Karpas-422 (cell line): Measurements from ENCODE around the gene ADAM22. TPM values are rescaled to one million over a fixed set of nuclear protein-coding genes. Genes with fewer than 3 reads are reported as not detected.

ENCODE experiments used
- DNase-seq: peaks from one replicate; pipeline ENCODE4 v3.0.0-alpha.2; 2015
- H2AFZ ChIP-seq: fragments of 200-600 bp; sonication (generic); 2 replicates; pipeline ENCODE4 v1.6.1; 2014; ENCODE audit warnings: antibody characterized with exemption, low read length, mixed read lengths
- H3K27ac ChIP-seq: fragments of 200-600 bp; sonication (generic); 2 replicates; pipeline ENCODE4 v1.5.1; 2014; ENCODE audit warnings: mild to moderate bottlenecking, low read length, moderate library complexity
- H3K27me3 ChIP-seq: fragments of 200-600 bp; sonication (generic); 2 replicates; pipeline ENCODE4 v1.6.1; 2014; ENCODE audit warnings: low read length, mixed read lengths
- H3K36me3 ChIP-seq: fragments of 200-600 bp; sonication (generic); 2 replicates; pipeline ENCODE4 v1.6.1; 2014; ENCODE audit warnings: low read length, mixed read lengths; ENCODE audit not compliant: insufficient read depth
- H3K4me1 ChIP-seq: fragments of 200-600 bp; sonication (generic); 2 replicates; pipeline ENCODE4 v1.6.1; 2014; ENCODE audit warnings: mild to moderate bottlenecking, low read length, mixed read lengths
- H3K4me2 ChIP-seq: fragments of 200-600 bp; sonication (generic); 2 replicates; pipeline ENCODE4 v1.6.1; 2014; ENCODE audit warnings: low read length, low read depth, mild to moderate bottlenecking; ENCODE audit not compliant: poor library complexity, severe bottlenecking
- H3K4me3 ChIP-seq: fragments of 200-600 bp; sonication (generic); 2 replicates; pipeline ENCODE4 v1.5.1; 2014; ENCODE audit warnings: mild to moderate bottlenecking, antibody characterized with exemption, low read length, mixed read lengths
- H3K79me2 ChIP-seq: fragments of 200-600 bp; sonication (generic); 2 replicates; pipeline ENCODE4 v1.6.1; 2014; ENCODE audit warnings: mild to moderate bottlenecking, low read length, mixed read lengths
- H3K9ac ChIP-seq: fragments of 200-600 bp; sonication (generic); 2 replicates; pipeline ENCODE4 v1.6.0; 2014; ENCODE audit warnings: low read length
- H3K9me2 ChIP-seq: fragments of 200-600 bp; sonication (generic), shearing (Covaris generic); replicated peaks from 2 replicates; pipeline ENCODE4 v1.6.0; 2014; ENCODE audit warnings: mild to moderate bottlenecking, low read length, moderate library complexity; ENCODE audit not compliant: insufficient read depth
- H3K9me3 ChIP-seq: fragments of 300-700, 200-600 bp; sonication (generic); 2 replicates; pipeline ENCODE4 v1.6.1; 2014; ENCODE audit warnings: low read length, mixed read lengths
- H4K20me1 ChIP-seq: fragments of 200-600 bp; sonication (generic); 2 replicates; pipeline ENCODE4 v1.6.1; 2014; ENCODE audit warnings: mild to moderate bottlenecking, antibody characterized with exemption, low read length, low read depth; ENCODE audit not compliant: insufficient read depth
- total RNA-seq: library from RNA; depleted of rRNA; stranded (reverse); fragments of >200 nt; shearing (Covaris generic); gene quantifications from 2 replicates; pipeline ENCODE4 v1.2.3, GENCODE V29; 2014; ENCODE audit warnings: low replicate concordance

ADAM22 gene
- total RNA-seq, 1 experiment from 2014 or later = 6.1 TPM

DNA sequence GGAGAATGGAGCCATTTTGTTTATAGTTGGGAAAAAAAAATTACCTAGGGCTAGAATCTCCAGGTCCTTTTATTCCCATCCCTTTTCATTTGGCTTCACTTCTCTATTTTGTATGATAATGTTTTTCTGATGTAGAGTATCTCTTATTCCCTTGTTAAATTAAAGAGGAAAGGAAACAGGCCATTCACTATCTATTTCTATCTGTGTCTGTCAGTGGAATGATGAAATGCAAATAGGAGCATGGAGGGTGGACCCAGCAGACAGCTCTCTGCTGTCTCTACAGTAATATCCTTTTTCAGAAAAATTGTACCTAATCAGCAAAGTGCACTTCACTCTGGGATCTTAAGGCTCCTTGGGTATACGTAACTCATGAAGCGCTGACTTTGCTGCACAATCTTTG lies 149.8 kb downstream of the ADAM22 start:
- Histone ChIP-seq H3K4me1 (no peaks in the 10 kb centered on the region), H3K36me3 (no peaks in the 10 kb centered on the region), H3K27ac (no peak overlapping the region), H3K9me3 (no peaks in the 10 kb centered on the region), H2AFZ (no peak overlapping the region), H4K20me1 (no peaks in the 10 kb centered on the region), H3K4me2 (no peak overlapping the region), H3K9ac (no peak overlapping the region), H3K9me2 (no peaks in the 10 kb centered on the region), H3K79me2 (no peaks in the 10 kb centered on the region), H3K27me3 (no peaks in the 10 kb centered on the region), H3K4me3 (no peak overlapping the region)
- no peak for DNase-seq

DNA sequence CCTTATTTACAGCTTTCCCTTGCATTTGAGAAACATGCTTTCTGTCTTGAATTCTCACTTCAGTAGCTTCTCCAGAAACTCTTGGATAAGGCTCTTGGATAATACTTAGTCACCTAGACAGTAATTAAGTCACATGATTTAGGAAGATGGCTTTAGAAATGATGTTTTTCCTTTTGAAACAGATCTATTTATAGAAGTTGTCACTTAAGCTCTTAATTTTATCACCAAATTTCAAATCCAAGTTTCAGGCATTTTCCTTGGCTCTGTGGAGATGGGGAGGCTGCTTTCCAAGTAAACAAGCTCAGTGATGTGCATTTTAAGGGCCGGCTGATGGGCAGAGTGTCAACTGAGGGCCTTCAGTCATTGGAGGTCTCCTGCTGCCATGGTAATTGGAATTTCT lies 155.5 kb downstream of the ADAM22 start:
- Histone ChIP-seq H3K4me2 (no peak overlapping the region), H3K36me3 (no peaks in the 10 kb centered on the region), H3K27ac (no peak overlapping the region), H3K79me2 (no peaks in the 10 kb centered on the region), H3K4me3 (no peak overlapping the region), H3K4me1 (peaks cover 4% of the 10 kb centered on the region; the same call in 1 of the 2 replicates), H3K27me3 (no peaks in the 10 kb centered on the region), H2AFZ (no peak overlapping the region), H3K9me2 (no peaks in the 10 kb centered on the region), H4K20me1 (no peaks in the 10 kb centered on the region), H3K9ac (no peak overlapping the region), H3K9me3 (no peaks in the 10 kb centered on the region)
- DNase-seq = no peak

DNA sequence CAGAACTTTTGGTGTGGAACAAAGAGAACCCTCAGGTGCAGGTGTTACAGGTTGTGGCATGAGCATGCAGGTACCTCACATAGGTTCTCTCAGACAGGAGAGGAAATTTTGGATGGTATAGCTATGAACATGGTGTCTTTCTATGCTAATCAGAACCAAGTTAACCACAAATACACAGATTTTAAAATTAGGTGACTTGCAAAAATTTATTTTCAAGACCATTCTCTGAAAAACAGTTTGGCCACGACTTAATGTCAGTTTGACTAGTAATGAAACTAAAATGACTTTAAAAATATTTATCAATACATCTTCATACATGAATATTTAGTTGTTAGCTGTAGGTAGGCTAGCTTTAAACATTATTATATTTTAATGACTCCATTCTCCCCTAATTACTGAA lies 156.2 kb downstream of the ADAM22 start:
- no peak for DNase-seq
- no peak overlapping the region for H2AFZ ChIP-seq
- no peak overlapping the region for H3K27ac ChIP-seq
- no peaks in the 10 kb centered on the region for H3K9me2 ChIP-seq
- H3K27me3 ChIP-seq = no peaks in the 10 kb centered on the region
- H3K4me1 ChIP-seq = peaks cover 4% of the 10 kb centered on the region; the same call in 1 of the 2 replicates
- H3K9me3 ChIP-seq = no peaks in the 10 kb centered on the region
- H4K20me1 ChIP-seq = no peaks in the 10 kb centered on the region
- H3K79me2 ChIP-seq = no peaks in the 10 kb centered on the region
- H3K9ac ChIP-seq = no peak overlapping the region
- no peaks in the 10 kb centered on the region for H3K36me3 ChIP-seq
- H3K4me2 ChIP-seq = no peak overlapping the region
- H3K4me3 ChIP-seq = no peak overlapping the region

DNA sequence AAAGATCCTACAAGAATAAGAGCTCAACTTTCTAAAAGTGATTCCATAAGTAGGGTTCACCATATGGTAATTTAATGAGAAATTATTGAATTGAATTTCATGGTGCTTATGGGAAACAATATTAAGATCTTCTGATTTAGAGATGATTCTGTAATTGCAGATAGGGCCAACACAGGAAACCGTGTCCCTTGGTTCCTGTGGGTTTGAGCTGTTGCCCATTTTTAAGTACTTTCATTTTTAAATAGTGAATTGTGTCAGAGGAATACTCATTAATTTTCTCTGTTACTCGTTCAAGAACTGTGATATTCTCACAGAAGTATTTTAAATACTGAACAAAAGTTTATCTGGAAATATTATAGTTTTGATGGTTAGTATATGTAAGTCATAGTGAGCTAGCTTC lies 156.6 kb downstream of the ADAM22 start:
- Histone ChIP-seq H4K20me1 (no peaks in the 10 kb centered on the region), H3K79me2 (no peaks in the 10 kb centered on the region), H3K4me2 (no peak overlapping the region), H3K27ac (no peak overlapping the region), H3K4me1 (peaks cover 4% of the 10 kb centered on the region; the same call in 1 of the 2 replicates), H3K9me2 (no peaks in the 10 kb centered on the region), H3K9me3 (no peaks in the 10 kb centered on the region), H3K9ac (no peak overlapping the region), H3K36me3 (no peaks in the 10 kb centered on the region), H3K4me3 (no peak overlapping the region), H3K27me3 (no peaks in the 10 kb centered on the region), H2AFZ (no peak overlapping the region)
- no peak for DNase-seq

DNA sequence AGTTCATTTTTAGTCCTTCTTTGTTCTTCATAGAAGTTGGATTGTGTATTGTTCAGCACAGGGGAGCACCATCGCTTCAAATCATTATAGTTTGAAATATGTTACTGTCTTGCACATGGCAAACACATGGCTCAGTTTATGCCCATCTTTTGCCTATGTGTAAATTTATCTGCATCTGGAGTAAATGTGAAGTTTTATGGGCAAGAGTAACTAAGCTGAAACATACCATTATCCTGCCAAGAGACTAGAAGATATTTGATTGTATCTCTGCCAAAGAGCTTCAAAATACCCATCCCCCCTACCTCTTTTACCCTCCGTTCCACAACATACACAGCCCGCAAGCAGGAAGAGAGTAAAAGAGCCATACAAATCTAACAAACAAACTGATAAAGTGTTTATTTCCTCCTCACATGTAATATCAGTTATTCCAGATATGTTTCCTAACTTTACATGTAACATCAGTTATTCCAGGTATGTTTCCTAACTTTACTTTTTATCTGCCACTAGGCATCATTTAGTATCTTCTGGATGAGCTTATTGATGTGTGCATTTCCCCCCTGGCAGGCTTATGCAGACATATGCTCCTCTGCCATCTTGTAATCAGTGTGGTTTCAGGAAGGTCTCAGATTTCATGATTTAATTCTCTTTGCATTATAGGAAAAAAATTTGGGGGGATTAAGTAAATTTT lies 158.1 kb downstream of the ADAM22 start:
- no peak overlapping the region for H3K27ac ChIP-seq
- no peaks in the 10 kb centered on the region for H4K20me1 ChIP-seq
- no peak for DNase-seq
- no peak overlapping the region for H3K9ac ChIP-seq
- H3K4me3 ChIP-seq = no peak overlapping the region
- H3K36me3 ChIP-seq = no peaks in the 10 kb centered on the region
- no peak overlapping the region for H3K4me2 ChIP-seq
- H2AFZ ChIP-seq = no peak overlapping the region
- H3K4me1 ChIP-seq = peaks cover 4% of the 10 kb centered on the region; the same call in 1 of the 2 replicates
- no peaks in the 10 kb centered on the region for H3K27me3 ChIP-seq
- H3K79me2 ChIP-seq = no peaks in the 10 kb centered on the region
- no peaks in the 10 kb centered on the region for H3K9me3 ChIP-seq
- H3K9me2 ChIP-seq = no peaks in the 10 kb centered on the region

DNA sequence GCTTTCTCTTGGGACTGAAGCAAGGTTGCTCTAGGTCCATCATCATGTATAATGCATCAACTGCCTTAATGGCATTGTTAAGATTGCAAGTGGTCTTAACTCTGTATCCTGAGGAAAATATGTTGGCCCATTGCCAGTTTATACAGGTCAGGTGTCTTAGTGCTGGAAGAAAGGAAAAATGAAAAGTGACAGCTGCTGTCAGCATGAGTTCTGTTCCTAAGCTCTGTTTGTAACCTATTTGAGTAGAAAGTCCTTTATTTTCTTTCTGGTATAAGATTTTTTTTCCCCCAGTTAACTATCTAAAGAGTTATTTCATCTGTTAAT lies 158.6 kb downstream of the ADAM22 start:
- Histone ChIP-seq H3K79me2 (no peaks in the 10 kb centered on the region), H3K27me3 (no peaks in the 10 kb centered on the region), H3K4me3 (no peak overlapping the region), H3K9me3 (no peaks in the 10 kb centered on the region), H3K36me3 (no peaks in the 10 kb centered on the region), H2AFZ (no peak overlapping the region), H4K20me1 (no peaks in the 10 kb centered on the region), H3K27ac (no peak overlapping the region), H3K4me2 (no peak overlapping the region), H3K9me2 (no peaks in the 10 kb centered on the region), H3K4me1 (peaks cover 4% of the 10 kb centered on the region; the same call in 1 of the 2 replicates), H3K9ac (no peak overlapping the region)
- no peak for DNase-seq

DNA sequence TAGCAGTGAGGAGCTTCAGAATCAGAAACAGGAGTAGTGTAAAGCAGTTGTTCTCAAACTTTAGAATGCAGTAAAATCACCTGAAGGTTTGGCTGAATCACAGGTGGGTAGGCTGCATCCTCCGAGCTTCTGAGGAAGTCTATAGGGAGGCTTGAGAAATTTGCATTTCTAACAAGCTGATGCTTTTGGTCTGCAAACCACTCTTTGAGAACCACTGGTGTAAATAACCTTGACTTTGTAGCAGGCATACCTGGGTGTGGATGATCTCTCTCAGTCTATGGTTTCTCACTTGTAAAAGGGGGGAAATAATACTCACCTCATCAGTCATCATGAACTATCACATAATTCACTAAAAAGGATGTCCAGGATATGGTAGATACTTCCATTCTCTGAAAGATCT lies 167.7 kb downstream of the ADAM22 start:
- Histone ChIP-seq H3K4me3 (no peak overlapping the region), H3K27me3 (no peaks in the 10 kb centered on the region), H4K20me1 (no peaks in the 10 kb centered on the region), H3K79me2 (no peaks in the 10 kb centered on the region), H3K9me2 (no peaks in the 10 kb centered on the region), H2AFZ (no peak overlapping the region), H3K9ac (no peak overlapping the region), H3K4me2 (no peak overlapping the region), H3K27ac (no peak overlapping the region), H3K4me1 (no peaks in the 10 kb centered on the region; the same call in 1 of the 2 replicates), H3K36me3 (no peaks in the 10 kb centered on the region), H3K9me3 (no peaks in the 10 kb centered on the region)
- no peak for DNase-seq

DNA sequence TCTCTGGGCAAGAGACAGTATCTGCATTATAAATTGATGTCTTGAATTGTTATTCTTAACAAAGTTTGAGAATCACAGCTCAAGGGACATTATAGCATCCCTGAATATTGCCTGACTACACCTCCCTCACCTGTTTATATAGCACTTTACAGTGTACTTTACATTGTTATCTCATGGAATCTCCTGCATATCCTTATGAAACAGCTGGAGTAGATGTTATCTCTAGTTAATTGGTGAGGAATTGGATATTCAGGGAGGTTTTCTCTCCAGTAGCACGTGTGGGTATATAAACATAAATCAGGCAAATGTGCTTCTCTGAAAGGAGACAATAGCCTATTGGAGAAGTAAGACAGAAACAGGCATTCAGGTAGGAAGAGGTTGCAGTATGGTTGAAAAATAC lies 168.6 kb downstream of the ADAM22 start:
- no peak for DNase-seq
- H2AFZ ChIP-seq = no peak overlapping the region
- H3K27ac ChIP-seq = no peak overlapping the region
- no peaks in the 10 kb centered on the region for H3K79me2 ChIP-seq
- H3K4me2 ChIP-seq = no peak overlapping the region
- H3K27me3 ChIP-seq = no peaks in the 10 kb centered on the region
- H3K4me3 ChIP-seq = no peak overlapping the region
- H3K9me3 ChIP-seq = no peaks in the 10 kb centered on the region
- H3K4me1 ChIP-seq = no peaks in the 10 kb centered on the region; the same call in 1 of the 2 replicates
- no peaks in the 10 kb centered on the region for H4K20me1 ChIP-seq
- no peaks in the 10 kb centered on the region for H3K9me2 ChIP-seq
- no peak overlapping the region for H3K9ac ChIP-seq
- H3K36me3 ChIP-seq = no peaks in the 10 kb centered on the region
